Measurements from ENCODE around the gene KNTC1.
A peak's percentile ranks its signal among the peaks of the same experiment; 100 is the strongest.

The KNTC1 gene

DNA sequence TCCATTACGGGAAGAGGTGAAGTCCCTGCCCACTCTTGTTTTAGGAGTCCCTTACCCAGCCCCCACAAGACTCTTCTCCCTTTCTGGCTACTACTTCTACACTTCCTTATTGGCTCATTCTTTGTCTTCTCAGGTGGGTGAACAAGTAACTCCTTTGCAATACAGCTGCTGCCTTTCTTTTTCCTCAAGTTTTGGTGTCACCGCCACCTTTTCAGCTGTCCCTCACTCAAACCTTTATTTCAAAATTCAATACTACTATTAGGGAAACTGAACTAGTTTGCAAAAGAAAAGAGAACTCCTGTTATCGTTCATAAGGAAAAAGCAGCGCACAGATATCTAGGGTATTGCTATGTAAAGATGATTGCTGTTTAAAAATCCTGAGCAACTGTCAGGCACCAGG is 6.4 kb upstream of the KNTC1 start:
- DNase-seq (ENCODE audit: insufficient read length, low spot score) (no peak), FAIRE-seq (no peak)

DNA sequence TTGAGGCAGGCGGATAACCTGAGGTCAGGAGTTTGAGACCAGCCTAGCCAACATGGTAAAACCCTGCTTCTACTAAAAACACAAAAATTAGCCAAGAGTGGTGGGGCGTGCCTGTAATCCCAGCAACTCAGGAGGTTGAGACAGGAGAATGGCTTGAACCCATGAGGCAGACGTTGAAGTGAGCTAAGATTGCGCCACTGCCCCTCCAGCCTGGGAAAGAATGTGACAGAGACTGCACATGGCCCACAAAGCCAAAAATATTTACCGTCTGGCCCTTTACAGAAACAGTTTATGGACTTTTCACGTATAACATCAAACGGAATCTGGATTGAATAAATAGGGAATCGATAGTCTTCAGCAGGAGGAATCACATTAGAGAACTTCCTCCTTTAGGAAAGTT is 3.8 kb upstream of the KNTC1 start:
- no peak for DNase-seq (ENCODE audit: insufficient read length, low spot score)
- FAIRE-seq, result no peak
- TF ChIP-seq POLR2AphosphoS5 (IDR thresholded peaks at IDR 0.05; ENCODE audit: low read depth, low read length) (peak; percentile 29; the same call in 1 of the 2 replicates), POLR2A (IDR thresholded peaks at IDR 0.05; ENCODE audit: low read depth, low read length) (no peak)

More for the DNA sequence above, 6.4 kb upstream of the KNTC1 start:
- TF ChIP-seq POLR2AphosphoS5 (IDR thresholded peaks at IDR 0.05; ENCODE audit: low read depth, low read length) (0 out of 2 replicates have a peak, but pooled peaks have one; percentile 36), SPI1 (IDR thresholded peaks at IDR 0.05; ENCODE audit: low read depth, low read length) (no peak)

DNA sequence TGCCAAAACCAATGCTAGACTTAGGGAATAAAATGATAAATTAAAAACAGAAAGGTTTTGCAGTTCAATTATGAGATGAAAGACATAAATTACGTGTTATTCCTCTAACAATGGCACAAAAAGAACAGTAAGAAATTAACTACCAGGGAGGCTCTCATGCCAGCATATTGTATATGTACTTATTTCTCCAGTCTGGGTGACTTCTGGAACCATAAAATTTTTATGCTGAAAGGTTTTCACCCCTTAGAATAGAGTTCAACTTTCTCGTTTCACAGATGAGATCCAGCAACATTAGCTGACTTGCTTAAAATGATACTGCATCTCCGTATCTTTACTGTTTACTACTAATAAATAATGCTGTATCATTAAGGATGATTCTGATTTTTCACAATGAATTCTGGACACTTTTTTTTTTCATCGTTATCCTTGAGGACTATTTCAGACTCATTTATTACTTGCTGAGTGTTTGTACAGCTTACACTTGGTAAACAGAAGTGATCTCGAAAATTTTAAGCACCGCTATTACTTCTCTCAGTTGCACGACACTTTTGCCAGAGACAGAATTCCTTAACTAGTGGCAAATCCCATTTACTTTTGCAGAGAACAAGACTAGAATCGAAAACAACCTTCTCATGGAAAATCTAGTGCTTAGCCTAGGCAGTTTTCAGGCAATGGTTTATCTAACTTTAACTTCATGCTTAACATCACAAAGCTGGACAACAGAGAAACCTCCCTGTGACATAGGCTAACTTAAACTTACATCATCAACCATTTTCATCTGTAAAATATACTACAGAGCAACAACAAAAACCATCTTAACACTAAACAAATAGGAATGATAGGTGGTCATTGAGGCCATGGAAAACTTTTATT is 3.0 kb upstream of the KNTC1 start:
- DNase-seq (ENCODE audit: insufficient read length, low spot score) (no peak), FAIRE-seq (no peak)
- no peak for TF ChIP-seq SPI1 (IDR thresholded peaks at IDR 0.05; ENCODE audit: low read depth, low read length)
- no peak for TF ChIP-seq POLR2AphosphoS5 (IDR thresholded peaks at IDR 0.05; ENCODE audit: low read depth, low read length)
- no peak for TF ChIP-seq PAX5 (IDR thresholded peaks at IDR 0.05; ENCODE audit: insufficient read depth, low read length, severe bottlenecking)
- TF ChIP-seq POLR2A (IDR thresholded peaks at IDR 0.05; ENCODE audit: low read depth, low read length), result no peak; the same call in 1 of the 2 replicates
- no peak for TF ChIP-seq TAF1 (IDR thresholded peaks at IDR 0.05; ENCODE audit: low read depth, low read length)
- TF ChIP-seq POU2F2 (IDR thresholded peaks at IDR 0.05; ENCODE audit: low read depth, low read length), result no peak

DNA sequence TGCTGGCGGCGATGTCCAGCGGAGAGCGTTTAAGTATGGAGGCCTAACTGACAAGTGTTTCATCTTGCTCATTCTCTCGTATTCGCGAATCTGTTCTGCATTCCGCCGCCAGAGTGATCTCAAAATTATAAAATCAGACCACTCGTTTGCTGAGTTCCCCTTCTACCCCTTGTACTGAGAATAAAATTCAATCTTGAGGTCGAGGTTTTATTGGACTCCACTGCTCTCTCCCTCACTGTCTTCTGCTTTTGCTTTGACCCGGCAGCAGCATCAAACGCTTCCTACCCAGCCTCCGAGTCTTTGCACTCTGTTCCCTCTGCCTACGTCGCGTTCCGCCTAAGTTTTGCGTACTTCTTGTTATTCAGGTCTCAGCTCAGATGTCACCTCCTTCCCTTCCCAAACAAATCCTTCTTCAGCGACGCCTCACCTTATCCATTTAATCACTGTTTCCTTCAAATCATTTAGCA is 462 bp downstream of the KNTC1 start:
- TF ChIP-seq TAF1 (IDR thresholded peaks at IDR 0.05; ENCODE audit: low read depth, low read length), result no peak
- TF ChIP-seq POLR2A (IDR thresholded peaks at IDR 0.05; ENCODE audit: low read depth, low read length), result peak; percentile 11
- FAIRE-seq (no peak), DNase-seq (ENCODE audit: insufficient read length, low spot score) (no peak)

DNA sequence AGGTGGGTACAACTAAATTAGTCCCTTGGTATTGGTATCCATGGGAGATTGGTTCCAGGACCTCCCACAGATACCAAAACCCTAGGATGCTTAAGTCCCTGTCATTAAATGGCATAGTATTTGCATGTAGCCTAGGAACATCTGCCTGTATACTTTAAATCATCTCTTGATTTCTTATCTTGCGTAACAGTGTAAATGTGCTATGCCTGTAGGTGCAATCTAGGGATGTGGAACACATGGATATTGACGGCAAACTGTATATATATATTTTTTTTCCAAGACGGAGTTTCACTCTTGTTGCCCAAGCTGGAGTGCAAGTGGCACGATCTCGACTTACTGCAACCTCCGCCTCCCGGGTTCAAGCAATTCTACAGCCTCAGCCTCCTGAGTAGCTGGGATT is 1.5 kb downstream of the KNTC1 start:
- DNase-seq (ENCODE audit: insufficient read length, low spot score) (no peak), FAIRE-seq (no peak)
- TF ChIP-seq PAX5 (IDR thresholded peaks at IDR 0.05; ENCODE audit: insufficient read depth, low read length, severe bottlenecking) (no peak), POLR2AphosphoS5 (IDR thresholded peaks at IDR 0.05; ENCODE audit: low read depth, low read length) (no peak), POLR2A (IDR thresholded peaks at IDR 0.05; ENCODE audit: low read depth, low read length) (no peak), SPI1 (IDR thresholded peaks at IDR 0.05; ENCODE audit: low read depth, low read length) (no peak)

DNA sequence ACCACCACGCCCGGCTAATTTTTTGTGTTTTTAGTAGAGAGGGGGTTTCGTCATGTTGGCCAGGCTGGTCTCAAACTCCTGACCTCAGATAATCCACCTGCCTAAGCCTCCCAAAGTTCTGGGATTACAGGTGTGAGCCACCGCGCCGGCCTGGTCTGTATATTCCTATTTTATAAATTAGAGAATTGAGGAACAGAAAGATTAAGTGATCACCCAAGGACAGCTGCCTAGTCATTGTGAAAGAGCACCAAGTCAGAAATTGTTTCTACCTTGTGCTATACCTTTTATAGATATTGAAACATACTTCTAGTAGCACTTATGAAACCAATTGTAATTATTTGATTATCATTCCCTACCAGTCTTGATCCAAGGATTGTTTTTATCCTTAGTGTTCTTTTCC is 1.9 kb downstream of the KNTC1 start:
- DNase-seq (ENCODE audit: insufficient read length, low spot score) (no peak), FAIRE-seq (no peak)

DNA sequence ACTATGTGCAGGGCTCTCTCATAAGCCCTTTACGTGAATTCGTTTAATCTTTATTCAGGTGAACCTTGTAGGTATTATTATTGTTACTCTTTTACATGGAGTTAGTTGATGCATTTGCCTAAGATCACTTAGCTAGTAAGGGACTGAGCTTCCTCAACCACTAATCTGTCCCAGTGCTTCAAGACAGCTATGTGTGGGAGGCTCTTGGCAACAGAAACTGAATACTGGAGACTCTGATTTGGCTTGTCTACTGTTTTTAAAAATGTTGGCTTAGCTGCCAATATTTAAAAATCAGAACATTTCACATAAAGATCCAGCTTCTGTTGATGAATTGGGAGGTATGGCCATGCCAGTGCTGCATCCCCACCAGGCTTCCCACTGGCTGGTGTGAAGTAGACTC is 6.8 kb downstream of the KNTC1 start:
- no peak for DNase-seq (ENCODE audit: insufficient read length, low spot score)
- FAIRE-seq, result no peak
- TF ChIP-seq POLR2AphosphoS5 (IDR thresholded peaks at IDR 0.05; ENCODE audit: low read depth, low read length) (no peak), POLR2A (IDR thresholded peaks at IDR 0.05; ENCODE audit: low read depth, low read length) (no peak), SPI1 (IDR thresholded peaks at IDR 0.05; ENCODE audit: low read depth, low read length) (no peak), TAF1 (IDR thresholded peaks at IDR 0.05; ENCODE audit: low read depth, low read length) (no peak), POU2F2 (IDR thresholded peaks at IDR 0.05; ENCODE audit: low read depth, low read length) (no peak), PAX5 (IDR thresholded peaks at IDR 0.05; ENCODE audit: insufficient read depth, low read length, severe bottlenecking) (no peak)

More for the DNA sequence above, 1.9 kb downstream of the KNTC1 start:
- TF ChIP-seq POLR2A (IDR thresholded peaks at IDR 0.05; ENCODE audit: low read depth, low read length) (no peak), POLR2AphosphoS5 (IDR thresholded peaks at IDR 0.05; ENCODE audit: low read depth, low read length) (no peak), PAX5 (IDR thresholded peaks at IDR 0.05; ENCODE audit: insufficient read depth, low read length, severe bottlenecking) (no peak), SPI1 (IDR thresholded peaks at IDR 0.05; ENCODE audit: low read depth, low read length) (peak; percentile 88), POU2F2 (IDR thresholded peaks at IDR 0.05; ENCODE audit: low read depth, low read length) (no peak)

DNA sequence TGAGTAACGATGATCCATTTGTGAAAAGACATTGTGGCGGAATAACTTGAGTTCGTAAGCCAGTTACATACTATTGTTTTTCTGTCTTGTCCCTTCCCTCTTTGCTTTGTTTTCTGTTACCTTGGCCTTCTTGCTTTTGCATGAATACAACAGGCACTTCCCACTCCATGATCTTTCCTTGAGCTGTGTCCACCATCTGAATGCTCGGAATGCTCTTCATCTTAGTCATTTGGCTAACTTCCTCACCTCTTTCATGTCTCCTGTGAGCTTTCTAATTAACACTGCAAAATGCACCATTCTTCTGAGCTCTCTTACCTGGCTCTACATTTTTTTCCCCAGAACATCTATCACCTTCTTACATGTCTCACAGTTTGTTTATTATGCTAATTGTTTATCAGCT is 10.0 kb downstream of the KNTC1 start:
- TF ChIP-seq SPI1 (IDR thresholded peaks at IDR 0.05; ENCODE audit: low read depth, low read length) (no peak), PAX5 (IDR thresholded peaks at IDR 0.05; ENCODE audit: insufficient read depth, low read length, severe bottlenecking) (no peak), POU2F2 (IDR thresholded peaks at IDR 0.05; ENCODE audit: low read depth, low read length) (no peak), POLR2AphosphoS5 (IDR thresholded peaks at IDR 0.05; ENCODE audit: low read depth, low read length) (no peak)
- DNase-seq (ENCODE audit: insufficient read length, low spot score) (no peak), FAIRE-seq (no peak)

DNA sequence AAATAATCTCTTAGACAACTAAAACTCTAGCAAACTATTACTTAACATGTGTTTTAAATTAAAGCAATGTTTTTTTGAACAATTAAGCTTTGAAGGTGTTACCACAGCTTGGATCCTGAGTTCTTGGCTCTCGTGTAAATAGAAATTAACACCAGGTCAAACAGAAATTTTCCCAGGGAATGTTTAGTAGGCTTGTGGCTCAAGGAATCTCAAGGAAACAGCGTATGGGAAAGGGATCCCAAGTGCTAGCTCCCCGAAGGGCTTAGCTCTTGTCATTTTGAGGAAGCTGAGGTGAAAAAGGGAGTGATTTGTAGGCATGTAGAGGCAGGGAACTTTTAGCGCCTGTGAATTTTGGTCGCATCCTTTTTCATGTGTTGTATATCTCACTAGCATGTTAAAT is 11.4 kb downstream of the KNTC1 start:
- TF ChIP-seq POU2F2 (IDR thresholded peaks at IDR 0.05; ENCODE audit: low read depth, low read length), result no peak
- no peak for TF ChIP-seq POLR2A (IDR thresholded peaks at IDR 0.05; ENCODE audit: low read depth, low read length)
- TF ChIP-seq POLR2AphosphoS5 (IDR thresholded peaks at IDR 0.05; ENCODE audit: low read depth, low read length), result no peak
- no peak for TF ChIP-seq PAX5 (IDR thresholded peaks at IDR 0.05; ENCODE audit: insufficient read depth, low read length, severe bottlenecking)
- no peak for TF ChIP-seq SPI1 (IDR thresholded peaks at IDR 0.05; ENCODE audit: low read depth, low read length)
- no peak for FAIRE-seq
- no peak for DNase-seq (ENCODE audit: insufficient read length, low spot score)

DNA sequence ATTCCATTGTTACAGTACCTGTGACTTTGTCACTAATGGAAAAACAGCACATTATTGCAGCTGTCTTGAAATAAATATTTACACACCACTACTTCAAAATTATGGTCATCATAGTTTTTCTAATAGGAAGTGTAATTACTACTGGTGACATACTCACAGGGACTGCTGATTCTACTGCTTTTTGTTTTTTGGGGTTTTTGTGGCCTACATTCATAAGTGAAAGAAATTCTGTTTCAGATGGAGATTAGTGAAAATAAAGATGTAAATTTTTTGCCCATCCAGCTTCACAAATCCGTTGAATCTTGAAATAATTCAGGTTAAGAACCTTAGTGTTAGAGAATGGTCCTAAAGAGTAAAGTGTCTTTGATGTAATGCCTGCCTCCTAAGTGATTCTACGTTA is 17.5 kb downstream of the KNTC1 start:
- FAIRE-seq, result no peak
- TF ChIP-seq TAF1 (IDR thresholded peaks at IDR 0.05; ENCODE audit: low read depth, low read length), result no peak
- no peak for TF ChIP-seq POLR2AphosphoS5 (IDR thresholded peaks at IDR 0.05; ENCODE audit: low read depth, low read length)
- no peak for TF ChIP-seq PAX5 (IDR thresholded peaks at IDR 0.05; ENCODE audit: insufficient read depth, low read length, severe bottlenecking)
- TF ChIP-seq POLR2A (IDR thresholded peaks at IDR 0.05; ENCODE audit: low read depth, low read length), result no peak
- TF ChIP-seq SPI1 (IDR thresholded peaks at IDR 0.05; ENCODE audit: low read depth, low read length), result no peak
- TF ChIP-seq POU2F2 (IDR thresholded peaks at IDR 0.05; ENCODE audit: low read depth, low read length), result no peak
- DNase-seq (ENCODE audit: insufficient read length, low spot score), result no peak

Measured in GM12891 (cell line).